K562 (cell line): ENCODE measurements around the gene GSTA5. TPM values are rescaled to one million over a fixed set of nuclear protein-coding genes. Genes with fewer than 3 reads are reported as not detected.
"Not testable (repeated sequence)": the region's sequence is repeated elsewhere in the genome, so short reads cannot be mapped to it uniquely, and the experiment has no call there.

Experiments
- ATAC-seq: fragments of 200-7000 bp; cut with Tn5 transposase; 3 replicates; pipeline ENCODE4 v1.9.1; 2020; ENCODE audit warnings: moderate library complexity
- BruUV-seq: library from RNA; stranded (reverse); fragments of 400-500 nt; replicated peaks from 2 replicates; lab custom pipeline; 2021; lab: Mats Ljungman, UMichigan
- CTCF ChIA-PET: fragments of 300-600 bp; formaldehyde crosslinking; extraction: SDS; loops from one replicate; lab custom pipeline; 2021; ENCODE audit warnings: low intra/inter-chr PET ratio; lab: Yijun Ruan, JAX
- POLR2A ChIA-PET: fragments of 300-600, 350-650 bp; sonication (Branson Sonifier 250); formaldehyde crosslinking; extraction: SDS; loops from one replicate; lab custom pipeline; 2021; ENCODE audit warnings: antibody characterized with exemption, inconsistent platforms; lab: Yijun Ruan, JAX
- DNase-seq, 4 experiments: peaks; one replicate each; pipeline versions ENCODE4 v3.0.0 to v3.0.0-alpha.2; 2011 to 2018; ENCODE audit warnings: low spot score in 3 of 4, mixed read lengths in 3 of 4; ENCODE audit errors: extremely low read depth in 1 of 4
- FAIRE-seq: peaks from 2 replicates; lab custom pipeline; 2011; peaks lifted over from hg19 to GRCh38; lab: Jason Lieb, UNC
- H2AFZ ChIP-seq: 2 replicates; pipeline ENCODE4 v1.6.0; 2011; ENCODE audit warnings: low read depth, low read length, control low read depth, inconsistent platforms
- H3K27ac ChIP-seq: fragments of 200-600 bp; 3 replicates; pipeline ENCODE4 v1.8.0; 2011; ENCODE audit warnings: low read depth, mild to moderate bottlenecking, control low read depth, inconsistent platforms, low read length, moderate library complexity, mixed read lengths; ENCODE audit errors: extremely low read depth
- H3K27me3 ChIP-seq, 2 experiments: fragments of 300-600 bp in 1 of 2; 2 replicates in 1 of 2; 3 replicates in 1 of 2; pipeline versions ENCODE4 v1.6.0 to v1.8.0; 2011; ENCODE audit warnings: inconsistent platforms in 2 of 2, low read length in 2 of 2, mild to moderate bottlenecking in 1 of 2, mixed read lengths in 1 of 2, moderate library complexity in 1 of 2; ENCODE audit not compliant: control insufficient read depth in 2 of 2, insufficient read depth in 2 of 2
- H3K36me3 ChIP-seq: fragments of 300-600 bp; 3 replicates; pipeline ENCODE4 v1.8.0; 2011; ENCODE audit warnings: mild to moderate bottlenecking, low read length, inconsistent platforms; ENCODE audit not compliant: control insufficient read depth, insufficient read depth
- H3K4me1 ChIP-seq, 2 experiments: fragments of 200-600 bp in 1 of 2; replicated peaks in 1 of 2; 2 replicates in 1 of 2; 3 replicates in 1 of 2; pipeline versions ENCODE4 v1.5.1 to v1.8.0; 2011; ENCODE audit warnings: inconsistent platforms in 2 of 2, low read length in 2 of 2, mild to moderate bottlenecking in 1 of 2, mixed read lengths in 1 of 2, moderate library complexity in 1 of 2; ENCODE audit not compliant: control insufficient read depth in 2 of 2, insufficient read depth in 2 of 2
- H3K4me2 ChIP-seq: 2 replicates; pipeline ENCODE4 v1.6.1; 2011; ENCODE audit warnings: low read length, control low read depth, inconsistent platforms, mixed read lengths; ENCODE audit not compliant: insufficient read depth
- H3K4me3 ChIP-seq: fragments of 200-600 bp; sonication (generic), shearing (Covaris generic); 2 replicates; pipeline ENCODE4 v1.5.1; 2016; ENCODE audit warnings: control low read depth, inconsistent platforms
- H3K79me2 ChIP-seq: fragments of 200-600 bp; 3 replicates; pipeline ENCODE4 v1.8.0; 2011; ENCODE audit warnings: low read length, inconsistent platforms; ENCODE audit not compliant: control insufficient read depth, insufficient read depth
- H3K9ac ChIP-seq, 2 experiments: 2 replicates each; pipeline versions ENCODE4 v1.6.0 to v1.6.1; 2011; ENCODE audit warnings: low read depth in 2 of 2, low read length in 2 of 2, control low read depth in 1 of 2, inconsistent platforms in 1 of 2, mild to moderate bottlenecking in 1 of 2, mixed read lengths in 1 of 2; ENCODE audit not compliant: insufficient read depth in 1 of 2
- H3K9me1 ChIP-seq: one replicate; pipeline ENCODE4 v1.6.0; 2011; ENCODE audit warnings: inconsistent platforms, mild to moderate bottlenecking, low read length, moderate library complexity; ENCODE audit not compliant: control insufficient read depth, insufficient read depth
- H3K9me3 ChIP-seq: replicated peaks from 2 replicates; pipeline ENCODE4 v1.5.1; 2011; ENCODE audit warnings: low read depth, low read length, inconsistent platforms; ENCODE audit not compliant: control insufficient read depth, insufficient read depth
- H4K20me1 ChIP-seq: replicated peaks from 2 replicates; pipeline ENCODE4 v1.6.1; 2011; ENCODE audit warnings: low read length, inconsistent platforms, mixed read lengths; ENCODE audit not compliant: control insufficient read depth, insufficient read depth
- CEBPB ChIP-seq: fragments of 450-650 bp; IDR thresholded peaks from 2 replicates; pipeline ENCODE4 v1.6.1; 2016; ENCODE audit warnings: missing genetic modification characterization, missing compliant biosample characterization
- CEBPG ChIP-seq, 3 experiments: fragments of 200-800 bp in 1 of 3; sonication (Bioruptor generic) in 1 of 3; sonication (generic) in 1 of 3; formaldehyde crosslinking in 1 of 3; IDR thresholded peaks in 2 of 3; conservative IDR thresholded peaks in 1 of 3; 2 replicates each; pipeline versions ENCODE4 v1.6.1 to v1.8.0; 2016 to 2022; ENCODE audit warnings: missing compliant biosample characterization in 2 of 3, missing genetic modification characterization in 2 of 3, mild to moderate bottlenecking in 1 of 3, missing genetic modification reagents in 1 of 3
- POLR3G ChIP-seq: IDR thresholded peaks from 2 replicates; pipeline ENCODE4 v1.6.1; 2011; ENCODE audit not compliant: insufficient read length, insufficient replicate concordance; ENCODE audit errors: extremely low read depth
- RBM25 ChIP-seq: fragments of 200-400 bp; formaldehyde crosslinking; IDR thresholded peaks from 2 replicates; pipeline ENCODE4 v1.6.1; 2018; ENCODE audit warnings: low read length, low read depth, moderate library complexity; ENCODE audit not compliant: severe bottlenecking
- ZNF444 ChIP-seq: fragments of 250-450 bp; sonication (Bioruptor Pico); IDR thresholded peaks from 2 replicates; pipeline ENCODE4 v1.4.0; 2020; ENCODE audit warnings: mild to moderate bottlenecking, moderate library complexity
- WGBS: fragments of 100-300 bp; shearing (Covaris generic); methylation state at CpG from one replicate; pipeline ENCODE4 v1.1.6; 2016; ENCODE audit warnings: low coverage, mixed read lengths; ENCODE audit not compliant: insufficient coverage; ENCODE audit errors: missing lambda C conversion rate; 5-methylcytosine and 5-hydroxymethylcytosine counted together
- in situ Hi-C: fragments of 300-500 bp; cut with MboI; formaldehyde crosslinking; loops from 4 replicates; pipeline ENCODE4 v1.15.0; 2018; ENCODE audit warnings: inconsistent platforms, mixed read lengths
- intact Hi-C: fragments of 100-400 bp; cut with micrococcal nuclease; formaldehyde crosslinking; loops from 2 replicates; pipeline ENCODE4 v1.14.2; 2022
- polyA plus RNA-seq, 8 experiments: library from polyadenylated mRNA; depleted of rRNA in 4 of 8; stranded (reverse) in 5 of 8; unstranded in 3 of 8; fragments of >200 nt; fragmentation: Nextera tagmentation in 2 of 8; fragmentation: Illumina TruSeq in 1 of 8; extraction: Ambion mirVana in 2 of 8; extraction: Trizol in 1 of 8; gene quantifications; 2 replicates each; pipeline versions ENCODE4 v1.2.1 to v1.2.3, GENCODE V29; 2011 to 2014; ENCODE audit warnings: inconsistent platforms in 1 of 8, missing spikeins in 1 of 8
- total RNA-seq, 7 experiments: library from RNA; depleted of rRNA in 6 of 7; stranded (reverse); fragments of >200 nt in 6 of 7; fragmentation: Illumina TruSeq in 2 of 7; extraction: Trizol in 2 of 7; gene quantifications; 2 replicates each; pipeline versions ENCODE4 v1.2.1 to v1.2.3, GENCODE V29; 2011 to 2021; ENCODE audit warnings: low replicate concordance in 1 of 7

The GSTA5 gene
- total and polyA plus RNA-seq, 9 of the 15 experiments (the other 6 are each of a cell fraction or from before 2014, with no cell fraction given), result not detected

GRCh38 chr6:52868899-52869298 lies 28.3 kb upstream of the GSTA5 start:
- FAIRE-seq, BruUV-seq, POLR2A ChIA-PET, H3K79me2 ChIP-seq, ATAC-seq, DNase-seq, H3K9ac ChIP-seq, intact Hi-C loops, H3K9me3 ChIP-seq, in situ Hi-C loops, H3K27ac ChIP-seq, H3K4me2 ChIP-seq, H3K9me1 ChIP-seq, H3K36me3 ChIP-seq, H3K4me1 ChIP-seq, CTCF ChIA-PET, H4K20me1 ChIP-seq, H2AFZ ChIP-seq, H3K4me3 ChIP-seq: not testable (repeated sequence)
- 2% methylated on average over 5 of the region's 5 CpGs for WGBS
- H3K27me3 ChIP-seq, result peaks cover 4 to 11% of the 10 kb centered on the region in 2 experiments; a peak in 2 of 5 replicates

GRCh38 chr6:52868240-52868639 lies 27.6 kb upstream of the GSTA5 start:
- no peak overlapping the region for H3K4me2 ChIP-seq
- H3K79me2 ChIP-seq, result no peaks in the 10 kb centered on the region
- in situ Hi-C loops, result no loop called here
- no peaks in the 10 kb centered on the region for H3K36me3 ChIP-seq
- H4K20me1 ChIP-seq, result no peaks in the 10 kb centered on the region
- no peak overlapping the region for H2AFZ ChIP-seq
- H3K9ac ChIP-seq, result no peak overlapping the region
- 0% methylated on average over 1 of the region's 1 CpG for WGBS
- H3K9me3 ChIP-seq, result no peaks in the 10 kb centered on the region
- no peak overlapping the region for H3K27ac ChIP-seq
- FAIRE-seq (no peak), ATAC-seq (no peak), DNase-seq (no peak)
- ChIA-PET POLR2A (no interaction called here), CTCF (no interaction called here)
- H3K4me3 ChIP-seq, result no peak overlapping the region
- intact Hi-C loops, result no loop called here
- no TSS peak for BruUV-seq
- peaks cover 4 to 6% of the 10 kb centered on the region in 2 experiments; a peak in 2 of 5 replicates for H3K27me3 ChIP-seq
- no peaks in the 10 kb centered on the region for H3K9me1 ChIP-seq
- TF ChIP-seq ZNF444 (CRISPR knock-in tag) (no peak), CEBPB (tag) (peak; percentile 67; the same call in 1 of the 2 replicates), CEBPG (CRISPR knock-in tag; IDR thresholded peaks at IDR 0.05) (no peak), CEBPG (tag; conservative IDR thresholded peaks at IDR 0.05 in 1 of 2, IDR thresholded peaks at IDR 0.05 in 1 of 2) (peak; percentile 46 to 67), RBM25 (peak; percentile 56), POLR3G (no peak)
- no peaks in the 10 kb centered on the region for H3K4me1 ChIP-seq

GRCh38 chr6:52861151-52861550 lies 20.5 kb upstream of the GSTA5 start:
- H3K4me1 ChIP-seq, intact Hi-C loops, in situ Hi-C loops, H4K20me1 ChIP-seq, CTCF ChIA-PET, H3K36me3 ChIP-seq, H3K27ac ChIP-seq, DNase-seq, H3K4me3 ChIP-seq, H3K79me2 ChIP-seq, H3K9ac ChIP-seq, H3K4me2 ChIP-seq, H2AFZ ChIP-seq, FAIRE-seq, BruUV-seq, ATAC-seq, H3K9me3 ChIP-seq, H3K9me1 ChIP-seq, POLR2A ChIA-PET: not testable (repeated sequence)
- H3K27me3 ChIP-seq, result peaks cover 9 to 14% of the 10 kb centered on the region in 2 experiments; a peak in 3 of 5 replicates
- 0% methylated on average over 7 of the region's 7 CpGs for WGBS
